ENCODE results near the gene TESPA1.
"Not testable (repeated sequence)": the region's sequence is repeated elsewhere in the genome, so short reads cannot be mapped to it uniquely, and the experiment has no call there.

TESPA1 gene

GRCh38 chr12:54984658-54985376, at the start of gene TESPA1:
TSS of gene TESPA1 (minus strand) at chr12:54984762. CDS start at chr12:54974562, 10,200 bp downstream.
- no peak for DNase-seq (ENCODE audit: low spot score)

- no peak for DNase-seq (ENCODE audit: low spot score)
Measured at GRCh38 chr12:55034218-55034617, 49.7 kb upstream of the TESPA1 start.

- DNase-seq (ENCODE audit: low spot score), result no peak
Measured at GRCh38 chr12:55025508-55025907, 40.9 kb upstream of the TESPA1 start.

- DNase-seq (ENCODE audit: low spot score), result no peak
Measured at GRCh38 chr12:55024575-55024974, 40.0 kb upstream of the TESPA1 start.

GRCh38 chr12:55019784-55020183, 35.2 kb upstream of the TESPA1 start, which contains the start of gene NEUROD4:
TSS of gene NEUROD4 (plus strand) at chr12:55019974. CDS start at chr12:55026440, 6,466 bp downstream.
- DNase-seq (ENCODE audit: low spot score), result peak; percentile 45

GRCh38 chr12:55017416-55017925, 32.9 kb upstream of the TESPA1 start:
- DNase-seq (ENCODE audit: low spot score), result no peak

- DNase-seq (ENCODE audit: low spot score), result no peak
Measured at GRCh38 chr12:55008944-55009585, 24.5 kb upstream of the TESPA1 start.

GRCh38 chr12:55002355-55002754, 17.8 kb upstream of the TESPA1 start:
- DNase-seq (ENCODE audit: low spot score), result no peak

GRCh38 chr12:55001198-55001868, 16.8 kb upstream of the TESPA1 start:
- DNase-seq (ENCODE audit: low spot score), result no peak

GRCh38 chr12:54998958-54999510, 14.5 kb upstream of the TESPA1 start:
- DNase-seq (ENCODE audit: low spot score), result no peak

GRCh38 chr12:54997929-54998522, 13.5 kb upstream of the TESPA1 start:
- no peak for DNase-seq (ENCODE audit: low spot score)

GRCh38 chr12:54996205-54996604, 11.6 kb upstream of the TESPA1 start:
- no peak for DNase-seq (ENCODE audit: low spot score)

GRCh38 chr12:54993181-54993835, 8.7 kb upstream of the TESPA1 start:
- peak; percentile 70 for DNase-seq (ENCODE audit: low spot score)

- no peak for DNase-seq (ENCODE audit: low spot score)
Measured at GRCh38 chr12:54991991-54992375, 7.4 kb upstream of the TESPA1 start.

GRCh38 chr12:54991161-54991990, 6.8 kb upstream of the TESPA1 start:
- DNase-seq (ENCODE audit: low spot score), result no peak

GRCh38 chr12:54989829-54990228, 5.3 kb upstream of the TESPA1 start:
- no peak for DNase-seq (ENCODE audit: low spot score)

- peak; percentile 12 for DNase-seq (ENCODE audit: low spot score)
Measured at GRCh38 chr12:54988402-54989054, 4.0 kb upstream of the TESPA1 start.

- DNase-seq (ENCODE audit: low spot score), result no peak
Measured at GRCh38 chr12:54987611-54988231, 3.2 kb upstream of the TESPA1 start.

GRCh38 chr12:54986773-54987172, 2.2 kb upstream of the TESPA1 start:
- not testable (repeated sequence) for DNase-seq (ENCODE audit: low spot score)

Measured in AG08395 (cell line).